ENCODE data around the gene MACF1.

The MACF1 gene

GRCh38 chr1:39391691-39392679, 187.5 kb downstream of the MACF1 start:
- Histone ChIP-seq H2BK120ac (ENCODE audit: insufficient read depth, low read length, poor library complexity) (no peak overlapping the region), H3K79me1 (ENCODE audit: low read length) (no peaks in the 10 kb centered on the region), H3K36me3 (ENCODE audit: control insufficient read depth in 1 of 2, insufficient read depth in 2 of 2, low read length in 2 of 2) (peaks cover 11 to 18% of the 10 kb centered on the region in 2 experiments), H4K8ac (ENCODE audit: low read depth, low read length) (no peak overlapping the region), H4K12ac (ENCODE audit: low read depth, low read length) (no peak overlapping the region), H2BK12ac (ENCODE audit: low read length) (no peak overlapping the region), H3K4me3 (ENCODE audit: low read depth, low read length) (no peak overlapping the region), H3K18ac (ENCODE audit: low read length) (no peak overlapping the region), H2AFZ (ENCODE audit: insufficient read depth, low read length, poor library complexity) (no peak overlapping the region), H3K27ac (ENCODE audit: low read depth, low read length) (no peak overlapping the region), H4K91ac (ENCODE audit: low read depth, low read length) (no peak overlapping the region), H3K4ac (ENCODE audit: low read depth, low read length) (no peak overlapping the region), H3K27me3 (ENCODE audit: insufficient read depth, low read length) (no peaks in the 10 kb centered on the region), H3K4me2 (ENCODE audit: low read length) (no peak overlapping the region), H3K14ac (ENCODE audit: low read length) (no peak overlapping the region), H2AK5ac (ENCODE audit: low read length) (no peak overlapping the region), H3K9ac (ENCODE audit: low read length) (no peak overlapping the region), H3K9me3 (ENCODE audit: insufficient read depth, low read depth, low read length) (no peaks in the 10 kb centered on the region), H2BK5ac (ENCODE audit: low read depth, low read length, poor library complexity) (no peak overlapping the region), H3K23ac (ENCODE audit: low read length) (no peak overlapping the region), H3K4me1 (ENCODE audit: control insufficient read depth in 1 of 2, insufficient read depth in 2 of 2, low read length in 2 of 2) (peaks cover 6 to 7% of the 10 kb centered on the region in 2 experiments), H3K79me2 (ENCODE audit: control insufficient read depth, insufficient read depth, low read length, poor library complexity) (no peaks in the 10 kb centered on the region)
- no CpG with 5 or more reads among the region's 5 CpGs for WGBS (ENCODE audit: extremely low coverage, insufficient coverage, insufficient read length)
- no peak for DNase-seq

GRCh38 chr1:39392851-39393573, 188.5 kb downstream of the MACF1 start:
- H3K27me3 ChIP-seq (ENCODE audit: insufficient read depth, low read length) = no peaks in the 10 kb centered on the region
- no peaks in the 10 kb centered on the region for H3K9me3 ChIP-seq (ENCODE audit: insufficient read depth, low read depth, low read length)
- no peak overlapping the region for H2AFZ ChIP-seq (ENCODE audit: insufficient read depth, low read length, poor library complexity)

GRCh38 chr1:39393645-39394044, 189.2 kb downstream of the MACF1 start:
- Histone ChIP-seq H3K27ac (ENCODE audit: low read depth, low read length) (no peak overlapping the region), H3K4ac (ENCODE audit: low read depth, low read length) (no peak overlapping the region), H3K9me3 (ENCODE audit: insufficient read depth, low read depth, low read length) (no peaks in the 10 kb centered on the region), H4K91ac (ENCODE audit: low read depth, low read length) (no peak overlapping the region), H2BK120ac (ENCODE audit: insufficient read depth, low read length, poor library complexity) (no peak overlapping the region), H3K36me3 (ENCODE audit: control insufficient read depth in 1 of 2, insufficient read depth in 2 of 2, low read length in 2 of 2) (peaks cover 4 to 7% of the 10 kb centered on the region in 2 experiments), H4K8ac (ENCODE audit: low read depth, low read length) (no peak overlapping the region), H3K9ac (ENCODE audit: low read length) (no peak overlapping the region), H3K4me1 (ENCODE audit: control insufficient read depth in 1 of 2, insufficient read depth in 2 of 2, low read length in 2 of 2) (peaks cover 8 to 9% of the 10 kb centered on the region in 2 experiments), H3K18ac (ENCODE audit: low read length) (no peak overlapping the region), H2BK12ac (ENCODE audit: low read length) (no peak overlapping the region), H3K79me1 (ENCODE audit: low read length) (no peaks in the 10 kb centered on the region), H3K27me3 (ENCODE audit: insufficient read depth, low read length) (no peaks in the 10 kb centered on the region), H3K14ac (ENCODE audit: low read length) (no peak overlapping the region), H3K4me2 (ENCODE audit: low read length) (no peak overlapping the region), H2BK5ac (ENCODE audit: low read depth, low read length, poor library complexity) (no peak overlapping the region), H3K4me3 (ENCODE audit: low read depth, low read length) (no peak overlapping the region), H2AFZ (ENCODE audit: insufficient read depth, low read length, poor library complexity) (no peak overlapping the region), H4K12ac (ENCODE audit: low read depth, low read length) (no peak overlapping the region), H3K79me2 (ENCODE audit: control insufficient read depth, insufficient read depth, low read length, poor library complexity) (no peaks in the 10 kb centered on the region), H2AK5ac (ENCODE audit: low read length) (no peak overlapping the region), H3K23ac (ENCODE audit: low read length) (no peak overlapping the region)
- no peak for DNase-seq
- WGBS (ENCODE audit: extremely low coverage, insufficient coverage, insufficient read length) = no CpG with 5 or more reads among the region's 11 CpGs

More at GRCh38 chr1:39392851-39393573, 188.5 kb downstream of the MACF1 start:
- Histone ChIP-seq H3K18ac (ENCODE audit: low read length) (no peak overlapping the region), H4K91ac (ENCODE audit: low read depth, low read length) (no peak overlapping the region), H3K36me3 (ENCODE audit: control insufficient read depth in 1 of 2, insufficient read depth in 2 of 2, low read length in 2 of 2) (peaks cover 8 to 12% of the 10 kb centered on the region in 2 experiments), H3K9ac (ENCODE audit: low read length) (no peak overlapping the region), H3K4me2 (ENCODE audit: low read length) (no peak overlapping the region), H3K4me3 (ENCODE audit: low read depth, low read length) (no peak overlapping the region), H4K12ac (ENCODE audit: low read depth, low read length) (no peak overlapping the region), H3K79me2 (ENCODE audit: control insufficient read depth, insufficient read depth, low read length, poor library complexity) (no peaks in the 10 kb centered on the region), H3K4ac (ENCODE audit: low read depth, low read length) (no peak overlapping the region), H2BK5ac (ENCODE audit: low read depth, low read length, poor library complexity) (no peak overlapping the region), H2AK5ac (ENCODE audit: low read length) (no peak overlapping the region), H3K14ac (ENCODE audit: low read length) (no peak overlapping the region), H4K8ac (ENCODE audit: low read depth, low read length) (no peak overlapping the region), H2BK12ac (ENCODE audit: low read length) (no peak overlapping the region), H2BK120ac (ENCODE audit: insufficient read depth, low read length, poor library complexity) (no peak overlapping the region), H3K4me1 (ENCODE audit: control insufficient read depth in 1 of 2, insufficient read depth in 2 of 2, low read length in 2 of 2) (peaks cover 4 to 6% of the 10 kb centered on the region in 2 experiments), H3K79me1 (ENCODE audit: low read length) (no peaks in the 10 kb centered on the region), H3K27ac (ENCODE audit: low read depth, low read length) (no peak overlapping the region), H3K23ac (ENCODE audit: low read length) (no peak overlapping the region)
- WGBS (ENCODE audit: extremely low coverage, insufficient coverage, insufficient read length) = no CpG with 5 or more reads among the region's 4 CpGs
- DNase-seq = no peak

GRCh38 chr1:39394059-39394458, 189.6 kb downstream of the MACF1 start:
- H3K9ac ChIP-seq (ENCODE audit: low read length) = no peak overlapping the region
- H3K18ac ChIP-seq (ENCODE audit: low read length) = no peak overlapping the region
- H3K79me2 ChIP-seq (ENCODE audit: control insufficient read depth, insufficient read depth, low read length, poor library complexity) = no peaks in the 10 kb centered on the region
- no peak overlapping the region for H2AK5ac ChIP-seq (ENCODE audit: low read length)
- no peak for DNase-seq
- H4K91ac ChIP-seq (ENCODE audit: low read depth, low read length) = no peak overlapping the region
- no peak overlapping the region for H2BK120ac ChIP-seq (ENCODE audit: insufficient read depth, low read length, poor library complexity)
- no peaks in the 10 kb centered on the region for H3K79me1 ChIP-seq (ENCODE audit: low read length)
- H3K4me3 ChIP-seq (ENCODE audit: low read depth, low read length) = no peak overlapping the region
- no peaks in the 10 kb centered on the region for H3K9me3 ChIP-seq (ENCODE audit: insufficient read depth, low read depth, low read length)
- H3K27me3 ChIP-seq (ENCODE audit: insufficient read depth, low read length) = no peaks in the 10 kb centered on the region
- no peak overlapping the region for H3K4me2 ChIP-seq (ENCODE audit: low read length)
- H3K4me1 ChIP-seq (ENCODE audit: control insufficient read depth in 1 of 2, insufficient read depth in 2 of 2, low read length in 2 of 2) = peaks cover 9 to 10% of the 10 kb centered on the region in 2 experiments
- H3K14ac ChIP-seq (ENCODE audit: low read length) = no peak overlapping the region
- no peak overlapping the region for H3K27ac ChIP-seq (ENCODE audit: low read depth, low read length)
- no peak overlapping the region for H3K23ac ChIP-seq (ENCODE audit: low read length)
- H4K8ac ChIP-seq (ENCODE audit: low read depth, low read length) = no peak overlapping the region
- H4K12ac ChIP-seq (ENCODE audit: low read depth, low read length) = no peak overlapping the region
- no peak overlapping the region for H3K4ac ChIP-seq (ENCODE audit: low read depth, low read length)
- H3K36me3 ChIP-seq (ENCODE audit: control insufficient read depth in 1 of 2, insufficient read depth in 2 of 2, low read length in 2 of 2) = peaks cover 0 to 7% of the 10 kb centered on the region in 2 experiments
- no peak overlapping the region for H2BK5ac ChIP-seq (ENCODE audit: low read depth, low read length, poor library complexity)
- WGBS (ENCODE audit: extremely low coverage, insufficient coverage, insufficient read length) = no CpG with 5 or more reads among the region's 6 CpGs
- H2AFZ ChIP-seq (ENCODE audit: insufficient read depth, low read length, poor library complexity) = no peak overlapping the region
- H2BK12ac ChIP-seq (ENCODE audit: low read length) = no peak overlapping the region
